Breast epithelium (tissue), 3 donors: ENCODE results near the gene PTPRM.

ENCODE experiments used
- CTCF ChIP-seq, 3 donors: fragments of 450-650 bp; IDR thresholded peaks; one replicate each; pipeline ENCODE4 v1.5.1; 2016 to 2017; ENCODE audit warnings: antibody characterized with exemption in 3 of 3, mild to moderate bottlenecking in 3 of 3, moderate library complexity in 3 of 3
- POLR2A ChIP-seq: fragments of 450-650 bp; IDR thresholded peaks from one replicate; pipeline ENCODE4 v1.6.1; 2016; ENCODE audit warnings: antibody characterized with exemption, mild to moderate bottlenecking, moderate library complexity
- POLR2AphosphoS5 ChIP-seq, 3 donors: sonication (generic); formaldehyde crosslinking; IDR thresholded peaks; one replicate each; pipeline ENCODE4 v1.6.1; 2017; ENCODE audit warnings: antibody characterized with exemption in 3 of 3

- TF ChIP-seq CTCF (IDR thresholded peaks at IDR 0.05) (no peak), POLR2A (no peak), POLR2AphosphoS5 (IDR thresholded peaks at IDR 0.05) (no peak)
These were observed 610.4 kb downstream of the PTPRM start for GRCh38 chr18:8177330-8178016.
